Dermis microvascular lymphatic vessel endothelial cell (primary cell): Measurements from ENCODE around the gene RCOR1. TPM values are rescaled to one million over a fixed set of nuclear protein-coding genes. Genes with fewer than 3 reads are reported as not detected.

Experiments used
- DNase-seq, 2 donors: peaks; one replicate each; pipeline versions ENCODE4 v3.0.0 to v3.0.0-alpha.2; 2010; ENCODE audit warnings: low read depth in 2 of 2
- total RNA-seq: library from RNA; depleted of rRNA; stranded (reverse); fragments of >200 nt; gene quantifications from 2 replicates; pipeline ENCODE4 v1.2.1, GENCODE V29; 2014

Gene RCOR1
- total RNA-seq, 1 donor from 2014 or later: 11.4 TPM

DNA sequence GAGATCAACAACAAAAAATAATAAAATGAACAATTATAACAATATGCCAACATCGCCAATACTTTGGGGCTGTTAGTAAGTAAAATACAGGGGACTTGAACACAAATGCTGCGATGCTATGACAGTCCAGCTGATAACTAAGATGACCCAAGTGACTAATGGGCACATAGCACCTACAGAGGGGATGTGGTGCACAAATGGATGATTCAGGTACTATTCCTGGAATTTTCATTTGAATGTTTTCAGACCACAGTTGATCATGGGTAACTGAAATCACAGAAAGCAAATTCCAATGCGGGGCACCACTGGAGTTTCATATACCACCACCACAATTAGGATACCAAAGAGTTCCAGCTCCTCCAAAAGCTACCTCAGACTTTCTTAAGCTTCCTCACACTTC, 82.9 kb downstream of the RCOR1 start:
- no peak for DNase-seq

DNA sequence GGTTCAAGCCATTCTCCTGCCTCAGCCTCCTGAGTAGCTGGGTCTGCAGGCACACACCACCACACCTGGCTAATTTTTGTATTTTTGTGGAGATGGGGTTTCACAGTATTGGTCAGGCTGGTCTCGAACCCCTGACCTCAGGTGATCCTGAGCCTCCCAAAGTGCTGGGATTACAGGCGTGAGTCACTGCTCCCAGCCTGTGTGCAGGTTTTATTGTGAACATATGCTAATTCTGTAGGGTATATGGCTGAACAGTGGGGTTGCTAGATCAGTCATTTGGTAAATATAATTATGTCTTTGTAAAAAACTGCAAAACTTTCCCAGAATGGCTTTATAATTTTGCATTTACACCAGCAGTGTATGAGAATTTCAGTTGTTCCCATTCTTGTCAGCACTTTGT, 85.9 kb downstream of the RCOR1 start:
- no peak for DNase-seq

DNA sequence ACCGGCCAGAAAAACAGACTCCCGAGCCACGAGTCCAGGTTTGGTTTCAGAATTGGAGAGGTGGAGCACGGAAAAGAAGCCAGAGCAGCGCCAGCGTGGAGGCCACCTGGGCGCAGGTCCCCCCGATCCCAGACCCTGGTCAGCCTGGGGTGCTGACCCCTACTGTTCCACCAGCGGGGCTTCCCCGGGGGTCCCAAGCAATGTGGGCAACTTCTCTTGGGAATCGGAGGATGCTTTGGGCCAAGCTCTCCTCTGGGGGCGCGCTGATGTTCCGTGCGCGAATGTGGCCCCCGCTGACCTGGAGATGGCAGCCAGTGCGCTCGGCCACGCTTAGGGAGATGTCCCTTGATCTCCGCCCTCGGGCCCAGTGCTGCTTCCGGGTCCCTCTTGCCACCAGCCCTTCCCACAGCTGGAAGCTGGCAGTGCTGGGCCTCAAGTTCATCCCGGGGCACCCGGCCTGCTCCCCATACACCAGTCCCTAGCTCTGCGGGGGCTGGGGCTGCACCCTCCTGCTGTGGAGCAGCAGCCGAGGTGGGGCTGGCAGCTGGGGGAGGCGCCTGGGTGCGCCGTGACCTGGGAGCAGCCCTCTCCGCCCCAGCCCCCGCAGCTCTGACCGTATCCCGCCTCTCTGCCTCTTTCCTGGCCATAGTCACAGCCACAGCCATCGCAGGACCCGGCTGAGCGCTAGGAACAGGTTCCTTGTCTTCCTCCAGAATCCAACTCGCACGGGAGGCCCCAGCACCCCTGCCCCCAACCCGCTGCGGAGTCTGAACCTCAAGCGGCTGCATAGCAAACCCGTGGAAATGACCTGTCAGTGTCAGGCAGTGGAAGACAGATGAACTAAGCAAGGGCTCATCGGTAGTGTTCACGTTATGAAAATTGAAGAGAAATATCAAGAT, 91.2 kb downstream of the RCOR1 start:
- DNase-seq: no peak

DNA sequence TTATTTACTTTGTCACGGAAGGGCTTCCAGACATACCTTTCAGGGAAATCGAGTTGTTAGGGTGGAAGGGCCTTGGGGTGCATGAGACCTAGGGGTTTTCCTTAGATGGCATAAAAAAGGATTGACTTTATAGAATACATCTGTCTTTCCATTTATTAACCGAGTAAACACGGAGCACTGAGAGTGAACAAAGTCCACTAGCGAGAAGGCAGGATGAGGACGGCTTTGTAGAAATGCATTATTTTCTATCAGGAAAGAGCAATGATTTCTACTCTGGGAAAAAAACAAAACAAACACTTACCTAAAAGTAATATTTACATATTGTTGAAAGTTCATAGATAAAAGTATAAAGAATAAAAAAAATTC, 91.8 kb downstream of the RCOR1 start:
- DNase-seq: no peak

DNA sequence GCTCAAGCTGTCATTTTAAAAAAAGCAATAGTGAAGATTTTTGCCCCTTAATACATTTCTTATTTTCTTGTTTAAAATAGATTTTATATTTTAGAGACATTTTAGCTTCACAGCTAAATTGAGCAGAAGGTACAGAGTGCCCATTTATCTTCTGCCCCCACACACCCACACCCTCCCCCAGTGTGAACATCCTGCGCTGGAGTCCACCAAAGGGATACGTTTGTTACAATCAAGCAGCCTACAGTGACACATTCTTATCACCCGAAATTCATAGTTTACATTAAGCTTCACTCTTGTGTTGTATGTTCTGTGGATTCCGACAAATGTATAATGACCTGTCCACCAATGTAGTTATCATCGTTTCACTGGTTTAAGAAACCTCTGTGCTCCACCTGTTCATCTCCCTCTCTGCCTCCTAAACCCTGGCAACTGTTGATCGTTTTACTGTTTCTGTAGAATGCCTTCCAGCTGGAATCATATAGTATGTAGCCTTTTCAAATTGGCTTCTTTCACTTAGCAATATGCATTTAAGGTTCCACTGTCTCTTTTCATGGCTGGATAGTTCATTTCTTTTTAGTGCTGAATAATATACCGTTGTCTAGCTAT, 93.8 kb downstream of the RCOR1 start:
- DNase-seq: no peak

DNA sequence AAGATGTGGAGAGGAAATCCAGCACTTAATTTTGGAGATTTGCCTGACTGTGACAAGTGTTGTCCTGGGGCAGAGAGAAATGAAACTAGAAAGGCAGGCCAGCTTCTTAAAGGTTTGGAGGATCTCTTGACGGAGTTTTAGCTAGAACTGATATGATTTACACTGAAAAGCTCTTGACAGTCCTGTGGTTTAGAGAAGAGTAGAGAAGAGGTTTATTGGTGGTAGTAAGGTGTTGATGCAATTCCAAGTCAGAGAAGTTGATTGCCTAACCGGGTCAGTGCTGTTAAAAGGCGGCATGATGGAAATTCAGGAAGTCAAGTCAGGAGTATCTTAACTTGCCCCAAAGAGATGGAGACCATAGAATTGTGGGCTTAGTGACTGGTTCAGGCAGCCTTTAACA, 95.8 kb downstream of the RCOR1 start:
- no peak for DNase-seq

DNA sequence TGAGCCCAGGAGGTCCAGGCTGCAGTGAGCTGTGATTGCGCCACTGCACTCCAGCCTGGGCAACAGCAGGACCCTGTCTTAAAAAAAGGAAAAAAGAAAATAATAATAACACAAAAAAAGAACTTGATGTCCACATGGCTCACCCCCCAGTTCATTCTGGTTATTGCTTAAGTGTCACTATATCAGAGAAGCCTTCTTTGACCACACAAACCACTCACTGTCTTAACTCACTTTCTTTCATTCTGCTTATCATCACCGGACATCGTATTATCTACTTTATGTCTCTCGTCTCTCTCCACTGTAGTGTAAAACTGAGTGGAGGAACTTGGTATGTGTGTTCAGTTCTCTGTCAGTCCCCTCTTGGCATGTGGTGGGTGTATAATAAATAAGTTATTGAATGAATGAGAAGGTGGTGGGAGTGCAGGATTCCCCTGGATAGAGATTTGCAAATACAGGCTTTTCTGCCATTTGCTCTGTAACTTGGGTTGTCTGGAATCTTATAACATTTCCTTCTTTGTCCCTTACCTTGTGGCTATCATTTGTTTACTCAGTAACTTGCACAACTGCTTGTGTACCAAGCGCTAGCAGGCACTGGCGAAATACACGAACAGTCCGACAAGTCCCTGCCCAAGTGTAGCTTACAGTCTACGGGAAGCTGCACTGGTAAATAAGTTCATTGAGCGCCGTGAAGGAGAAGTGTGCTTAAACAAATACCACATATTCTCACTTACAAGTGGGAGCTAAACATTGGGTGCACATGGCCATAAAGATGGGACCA, 98.2 kb downstream of the RCOR1 start:
- DNase-seq: no peak

DNA sequence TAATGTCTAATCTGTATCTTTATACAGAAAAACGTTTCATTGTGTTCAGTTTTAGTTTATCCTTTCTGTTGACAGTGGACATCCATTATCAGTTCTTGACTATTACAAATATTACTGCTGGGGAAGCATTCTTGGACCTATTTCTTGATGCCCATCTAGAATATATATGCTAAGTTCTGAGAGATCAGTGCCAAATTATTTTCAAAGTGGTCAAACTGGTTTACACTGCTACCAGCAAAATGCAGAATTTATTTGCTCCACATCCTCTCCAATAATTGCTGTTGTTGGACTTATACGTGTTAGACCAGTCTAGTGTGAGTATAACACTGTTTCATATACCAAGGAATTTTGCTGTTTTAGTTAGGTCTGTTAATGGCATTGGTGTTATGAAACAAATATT, 99.3 kb downstream of the RCOR1 start:
- no peak for DNase-seq

DNA sequence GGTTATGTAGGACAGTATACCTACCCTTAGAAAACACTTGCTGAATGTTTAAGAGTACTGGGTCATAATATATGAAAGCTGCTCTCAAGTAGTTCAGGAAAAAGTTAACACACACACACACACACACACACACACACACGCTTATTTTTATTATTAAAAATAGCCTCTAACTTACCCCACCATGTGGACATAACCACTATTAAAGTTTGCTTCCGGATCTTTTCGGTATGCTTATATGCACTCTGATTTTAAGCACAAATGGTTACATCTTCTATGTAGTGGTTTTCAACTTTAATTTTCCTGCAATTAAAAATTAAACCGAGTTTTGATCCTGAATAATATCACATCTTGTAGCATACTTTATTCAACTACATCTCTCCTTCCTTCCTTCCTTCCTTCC, 99.9 kb downstream of the RCOR1 start:
- peak; percentile 10 to 26 for DNase-seq

DNA sequence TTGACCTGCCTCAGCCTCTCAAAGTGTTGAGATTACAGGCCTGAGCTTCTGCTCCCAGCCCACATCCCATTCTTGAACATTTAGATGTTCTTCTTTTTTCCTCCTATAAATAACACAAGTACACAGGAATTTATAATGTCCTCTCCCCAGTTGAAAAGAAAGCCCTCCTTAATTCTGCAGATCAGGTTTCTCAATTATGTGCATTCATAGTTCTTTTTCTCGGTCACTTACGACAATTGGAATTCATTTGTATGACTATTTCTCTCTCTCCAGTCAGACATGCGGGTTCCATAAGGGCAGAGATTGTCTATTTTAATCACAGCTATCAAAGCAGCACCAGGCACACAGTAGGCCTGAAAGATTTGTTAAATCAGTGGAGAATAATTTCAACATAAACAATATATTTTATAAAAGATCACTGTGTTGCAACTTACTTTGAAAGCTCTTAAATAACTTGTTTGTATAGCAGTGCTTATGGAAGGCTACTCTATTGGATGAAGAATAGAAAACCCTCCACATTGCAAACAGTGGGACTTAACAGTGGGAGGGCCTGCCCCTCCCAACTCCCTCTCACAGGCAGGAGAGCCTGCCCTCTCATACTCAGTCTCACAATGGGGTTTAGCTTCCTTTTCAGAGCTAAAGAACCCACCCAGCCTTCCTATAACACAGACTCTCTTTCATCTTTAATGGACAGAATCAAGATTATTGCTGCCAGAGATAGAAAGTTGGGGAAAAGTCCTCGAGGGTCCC, 100.7 kb downstream of the RCOR1 start:
- DNase-seq: peak in 1 of 2 donors; percentile 9

DNA sequence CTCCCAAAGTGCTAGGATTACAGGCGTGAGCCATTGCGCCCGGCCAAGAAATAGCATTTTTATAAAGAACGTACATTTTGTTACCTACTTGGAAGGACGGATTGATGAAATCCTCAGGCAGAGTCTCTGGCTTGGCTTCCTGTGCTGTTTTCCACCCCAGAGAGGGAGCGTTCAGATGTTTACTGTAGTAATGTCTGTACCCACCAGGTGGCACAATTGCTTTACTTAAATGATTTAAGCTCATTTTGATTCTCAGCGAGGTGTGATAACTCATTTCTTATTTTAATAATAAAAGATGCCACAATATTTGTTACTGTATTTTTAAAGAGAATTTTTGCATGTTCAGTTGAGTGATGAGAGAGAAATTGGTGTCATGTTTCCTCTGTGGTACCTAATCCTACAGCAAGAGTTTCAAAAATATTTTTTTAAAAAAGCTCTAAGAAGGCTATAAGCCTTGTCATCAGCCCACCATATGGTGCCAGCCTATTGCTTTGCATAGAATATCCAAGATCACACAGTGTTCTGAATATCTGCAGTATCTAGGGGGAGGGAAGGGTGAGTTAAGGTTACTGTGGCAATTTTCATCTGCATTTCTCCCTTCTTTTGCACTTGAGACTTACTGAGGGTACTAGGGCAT, 102.2 kb downstream of the RCOR1 start:
- peak; percentile 59 to 78 for DNase-seq

DNA sequence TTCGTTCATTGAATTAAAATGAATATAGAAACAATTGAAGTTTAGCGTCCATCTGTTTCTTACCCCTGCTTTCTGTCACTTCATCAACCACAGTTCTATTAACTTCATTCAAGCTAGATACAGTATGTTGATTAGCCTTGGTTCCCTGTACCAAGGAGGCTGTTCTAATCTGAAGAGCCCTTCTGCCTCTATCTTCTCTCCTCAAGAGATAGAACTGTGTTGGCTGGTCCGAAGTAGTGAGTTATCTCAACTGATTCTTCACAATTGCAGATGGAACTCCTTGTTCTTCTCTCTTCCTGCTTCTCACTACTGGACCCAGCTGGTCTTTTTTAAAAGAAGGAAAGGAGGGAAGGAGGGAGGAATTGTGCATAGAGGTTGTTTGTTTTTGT, 102.7 kb downstream of the RCOR1 start:
- no peak for DNase-seq

DNA sequence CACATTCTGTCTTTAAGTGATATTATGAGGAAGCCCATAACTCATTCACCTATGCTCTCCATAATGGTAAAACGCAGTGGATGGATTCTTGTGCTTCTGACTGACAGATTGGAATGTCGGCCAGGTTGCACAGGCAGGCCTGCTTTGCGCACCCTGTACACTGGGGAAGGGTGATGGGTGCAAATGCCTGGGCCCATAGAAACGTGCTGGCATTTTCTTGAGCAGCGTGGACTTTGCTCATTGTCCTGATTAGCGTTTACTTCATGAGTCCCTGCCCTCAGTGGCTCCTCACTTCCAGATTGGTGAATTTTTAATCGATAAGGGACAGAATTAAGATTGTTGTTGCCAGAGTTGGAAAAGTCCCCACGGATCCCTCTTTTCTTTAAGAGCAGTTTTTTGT, 103.9 kb downstream of the RCOR1 start:
- DNase-seq: no peak

DNA sequence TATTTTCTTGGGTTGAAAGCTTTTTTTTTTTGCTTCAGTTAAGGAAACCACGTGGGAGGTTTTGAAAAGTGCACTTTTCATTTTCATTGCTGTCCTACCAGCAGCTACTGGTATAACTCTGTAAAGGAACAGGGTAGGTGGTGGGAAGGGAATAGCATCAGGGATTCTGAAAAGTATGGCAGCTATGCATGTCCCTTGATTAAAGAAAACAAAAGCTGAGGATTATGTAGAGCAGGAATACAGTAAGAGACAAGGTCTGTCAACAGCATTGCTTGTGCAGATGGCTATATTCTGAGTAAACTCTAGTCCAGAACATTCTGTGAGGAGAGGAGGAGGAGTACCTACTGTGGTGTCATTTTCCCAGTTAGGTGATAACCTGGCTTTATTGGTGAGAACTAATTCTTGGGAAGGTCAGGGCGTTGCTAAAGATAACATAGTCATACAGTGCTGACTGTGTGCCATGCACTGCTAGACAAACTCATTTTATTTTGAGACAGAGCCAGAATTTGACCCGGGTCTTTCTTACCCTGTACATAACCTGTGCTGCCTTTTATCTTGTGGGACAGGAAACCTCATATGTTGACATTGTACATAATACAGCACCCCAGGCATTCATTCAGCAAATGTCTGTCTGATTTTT, 104.5 kb downstream of the RCOR1 start:
- peak in 1 of 2 donors; percentile 37 for DNase-seq

DNA sequence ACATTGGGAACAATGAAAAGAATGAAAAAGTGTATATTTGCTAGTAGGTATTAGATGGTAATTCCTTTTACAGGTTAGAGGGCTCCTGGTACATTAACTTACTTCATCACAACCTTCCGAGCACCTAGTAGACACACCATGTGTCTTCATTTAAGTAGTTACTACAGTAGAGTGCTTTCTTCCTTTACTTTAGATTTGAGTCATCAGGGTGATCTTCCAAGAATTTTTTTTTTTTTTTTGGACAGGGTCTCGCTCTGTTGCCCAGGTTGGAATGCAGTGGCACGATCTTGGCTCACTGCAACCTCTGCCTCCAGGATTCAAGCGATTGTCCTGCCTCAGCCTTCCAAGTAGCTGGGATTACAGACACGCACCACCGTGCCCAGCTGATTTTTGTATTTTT, 105.1 kb downstream of the RCOR1 start:
- no peak for DNase-seq

DNA sequence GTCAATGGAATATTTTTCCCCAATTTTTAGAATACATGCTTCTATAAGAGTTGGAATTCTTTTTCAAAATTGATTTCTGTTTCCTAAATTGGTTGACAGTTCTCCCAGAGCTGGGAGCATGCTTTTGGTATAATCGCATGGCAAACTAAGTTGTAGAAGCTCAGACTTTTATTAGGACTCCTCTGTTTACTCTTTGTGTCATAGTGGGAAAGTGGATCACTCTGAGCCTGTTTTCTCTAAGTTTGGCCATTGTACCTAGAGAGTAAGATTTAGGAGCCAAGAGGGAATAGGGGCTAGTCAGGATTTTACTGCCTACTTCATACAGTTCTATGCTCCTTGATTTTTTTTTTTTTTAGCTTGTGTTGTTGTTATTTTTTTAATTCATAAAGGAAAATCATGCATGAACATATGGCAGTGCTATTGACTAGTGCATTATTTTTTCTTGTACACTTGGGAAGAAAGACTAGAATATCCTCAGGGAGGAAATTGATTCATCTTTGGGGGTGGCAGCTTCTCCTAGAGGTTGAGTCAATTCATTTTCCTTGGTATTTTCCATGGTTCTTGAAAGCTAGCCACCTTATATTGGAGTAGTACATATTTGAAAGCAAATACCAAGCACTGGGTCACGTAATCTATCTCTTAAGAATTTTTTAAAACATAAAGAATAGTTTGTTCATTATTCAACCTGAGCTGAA, 107.1 kb downstream of the RCOR1 start:
- DNase-seq: peak in 1 of 2 donors; percentile 44

DNA sequence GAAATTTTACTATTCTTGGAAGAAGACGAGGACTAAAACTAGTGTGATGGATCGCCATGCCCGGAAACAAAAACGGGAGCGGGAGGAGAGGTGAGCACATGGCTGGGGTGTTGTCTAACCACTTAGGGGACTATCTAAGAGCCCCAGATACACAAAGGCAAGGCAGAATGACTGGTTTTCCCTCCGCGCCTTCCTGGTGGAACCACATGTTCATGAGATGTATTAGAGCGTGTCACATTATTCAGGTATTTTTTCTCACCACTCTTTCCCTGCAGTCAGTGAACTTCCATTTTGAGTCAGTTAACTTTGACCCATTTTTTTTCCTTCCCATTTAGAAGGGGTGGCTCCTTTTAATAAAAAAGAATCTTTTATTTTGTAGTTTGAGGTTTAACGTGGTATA, 116.0 kb downstream of the RCOR1 start:
- DNase-seq: no peak

DNA sequence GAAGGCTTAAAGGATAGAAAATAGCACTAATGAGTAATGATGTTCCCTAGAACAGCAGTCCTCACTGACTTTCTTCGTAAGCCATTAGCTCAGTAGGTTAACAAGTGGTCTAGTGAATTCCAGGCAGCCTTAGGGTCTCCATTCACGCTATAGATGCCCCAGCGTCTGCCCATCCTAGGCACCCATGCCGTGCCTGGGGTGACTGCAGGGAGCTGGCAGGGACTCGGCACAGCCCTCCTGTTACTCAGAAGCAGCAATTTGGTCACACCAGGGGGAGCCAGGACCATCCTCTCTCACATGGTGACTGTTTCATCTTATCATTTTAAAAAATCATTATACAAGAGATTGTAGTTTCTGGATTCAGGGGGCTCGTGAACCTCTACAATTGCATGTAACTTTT, 118.8 kb downstream of the RCOR1 start:
- no peak for DNase-seq

DNA sequence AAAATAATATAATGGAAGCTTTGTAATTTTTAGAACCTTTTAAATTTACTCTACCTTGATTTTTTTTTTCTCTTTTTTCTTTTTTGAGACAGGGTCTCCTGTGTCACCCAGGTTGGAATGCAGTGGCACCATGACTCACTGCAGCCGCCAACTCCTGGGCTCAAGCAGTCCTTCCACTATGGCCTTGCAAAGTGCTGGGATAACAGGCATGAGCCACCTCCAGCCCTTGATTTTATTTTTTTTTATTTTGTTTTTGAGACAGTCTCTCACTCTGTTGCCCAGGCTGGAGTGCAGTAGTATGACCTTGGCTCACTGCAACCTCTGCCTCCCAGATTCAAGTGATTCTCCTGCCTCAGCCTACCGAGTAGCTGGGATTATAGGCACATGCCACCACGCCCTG, 119.5 kb downstream of the RCOR1 start:
- DNase-seq: no peak

DNA sequence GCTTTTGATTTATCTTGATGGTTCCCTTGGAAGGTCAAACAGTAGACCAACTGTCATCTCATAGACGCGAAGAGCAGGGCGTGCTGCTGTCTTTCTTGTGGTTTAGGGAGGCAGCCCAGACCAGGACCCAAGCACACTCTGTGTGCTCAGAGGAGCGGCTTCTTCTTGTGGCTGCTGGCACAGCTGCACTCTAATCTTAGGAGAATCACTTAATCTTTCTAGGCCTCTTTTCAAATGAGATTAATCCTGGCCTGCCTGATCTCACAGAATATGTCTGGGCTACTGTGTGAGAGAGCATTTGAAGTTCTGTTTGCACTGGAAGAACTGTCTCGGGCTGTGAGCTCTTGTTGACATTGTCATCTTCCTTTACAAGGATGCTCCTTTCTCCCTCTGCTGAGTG, 124.8 kb downstream of the RCOR1 start:
- no peak for DNase-seq
